ENCODE results near the gene CEACAM19.
A peak's percentile ranks its signal among the peaks of the same experiment; 100 is the strongest.

Gene CEACAM19

GRCh38 chr19:44723952-44724319 is 52.7 kb downstream of the CEACAM19 start:
- ATAC-seq = peak; percentile 84 to 92

GRCh38 chr19:44725251-44725650 is 54.0 kb downstream of the CEACAM19 start:
- no peak for ATAC-seq

GRCh38 chr19:44725684-44726083 is 54.4 kb downstream of the CEACAM19 start:
- ATAC-seq = no peak

- no peak for ATAC-seq
Observed at GRCh38 chr19:44726465-44726864, 55.2 kb downstream of the CEACAM19 start.

- no peak for ATAC-seq
Observed at GRCh38 chr19:44728178-44728577, 56.9 kb downstream of the CEACAM19 start.

- no peak for ATAC-seq
Observed at GRCh38 chr19:44729516-44730033, 58.3 kb downstream of the CEACAM19 start.

GRCh38 chr19:44731081-44731480 is 59.8 kb downstream of the CEACAM19 start:
- ATAC-seq = no peak

GRCh38 chr19:44731622-44732021 is 60.3 kb downstream of the CEACAM19 start:
- no peak for ATAC-seq

GRCh38 chr19:44732235-44733014 is 61.1 kb downstream of the CEACAM19 start:
- no peak for ATAC-seq
